NCI-H524 (cell line): ENCODE measurements around the gene MEX3D.
"Not testable (repeated sequence)": the region's sequence is repeated elsewhere in the genome, so short reads cannot be mapped to it uniquely, and the experiment has no call there.

Source experiments
- DNase-seq, 2 experiments: peaks; one replicate each; lab custom pipeline; 2025; lab: John Stamatoyannopoulos, UW

MEX3D gene

GRCh38 chr19:1572795-1573194 is 4.7 kb upstream of the MEX3D start:
- no peak for DNase-seq

GRCh38 chr19:1571358-1571757 is 3.2 kb upstream of the MEX3D start:
- no peak for DNase-seq

GRCh38 chr19:1570836-1571235 is 2.7 kb upstream of the MEX3D start:
- DNase-seq = no peak

GRCh38 chr19:1569997-1570396 is 1.9 kb upstream of the MEX3D start:
- no peak for DNase-seq

- no peak for DNase-seq
These were observed 287 bp downstream of the MEX3D start for GRCh38 chr19:1567848-1568227.

GRCh38 chr19:1567116-1567847 is 843 bp downstream of the MEX3D start:
- DNase-seq = no peak

GRCh38 chr19:1566392-1567115 is 1.6 kb downstream of the MEX3D start:
- peak in 1 of 2 experiments; percentile 41 for DNase-seq

GRCh38 chr19:1563251-1563650 is 4.9 kb downstream of the MEX3D start:
- DNase-seq = no peak

GRCh38 chr19:1561236-1561842 is 6.8 kb downstream of the MEX3D start:
- DNase-seq = no peak

GRCh38 chr19:1560286-1560882 is 7.7 kb downstream of the MEX3D start:
- DNase-seq = no peak

GRCh38 chr19:1558552-1558951 is 9.6 kb downstream of the MEX3D start:
- DNase-seq = no peak

- no peak for DNase-seq
These were observed 11.6 kb downstream of the MEX3D start for GRCh38 chr19:1556390-1557070.

- no peak for DNase-seq
These were observed 12.4 kb downstream of the MEX3D start for GRCh38 chr19:1555487-1556389.

GRCh38 chr19:1554968-1555367 is 13.2 kb downstream of the MEX3D start:
- no peak for DNase-seq

- no peak for DNase-seq
These were observed 14.7 kb downstream of the MEX3D start for GRCh38 chr19:1553415-1553814.

GRCh38 chr19:1551068-1552040 is 16.8 kb downstream of the MEX3D start:
- no peak for DNase-seq

- no peak for DNase-seq
These were observed 18.7 kb downstream of the MEX3D start for GRCh38 chr19:1549332-1549945.

- no peak for DNase-seq
These were observed 27.7 kb downstream of the MEX3D start for GRCh38 chr19:1540365-1540925.

GRCh38 chr19:1539749-1540148 is 28.4 kb downstream of the MEX3D start:
- DNase-seq = not testable (repeated sequence)
